ENCODE measurements around the gene SLC25A11.

Gene SLC25A11

DNA sequence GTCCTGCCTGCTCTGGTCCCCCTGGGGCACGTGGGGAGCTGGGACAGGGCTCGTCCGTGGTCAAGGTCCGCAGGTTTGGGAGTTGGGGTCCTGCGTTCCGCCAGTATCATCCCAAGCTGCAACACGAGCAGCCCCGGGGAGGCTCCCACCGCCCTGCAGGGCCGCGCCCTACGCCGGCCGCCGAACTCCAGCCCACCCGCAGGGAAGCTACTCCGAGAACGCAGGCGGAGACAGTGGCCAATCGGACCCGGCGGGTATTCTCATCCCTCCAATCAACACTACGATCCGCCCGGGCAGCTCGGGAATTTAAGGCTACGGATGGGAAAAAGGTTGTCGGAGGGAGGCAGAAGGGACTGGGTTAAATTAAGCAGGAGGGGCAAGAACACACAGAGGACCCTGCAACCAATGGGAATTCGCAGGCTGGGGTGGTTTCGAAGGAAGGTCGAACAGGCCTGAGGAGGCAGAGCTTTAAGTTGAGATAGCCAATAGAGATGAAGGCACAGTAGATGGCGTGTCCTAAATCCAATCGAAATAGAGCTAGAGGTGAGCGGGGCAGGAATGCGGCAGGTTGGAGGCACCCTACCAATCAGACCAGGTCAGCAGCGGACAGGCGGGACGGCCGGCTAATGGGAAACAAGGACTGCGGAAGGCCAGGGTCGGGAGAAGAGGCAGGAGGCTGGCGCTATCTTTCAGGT, 27.1 kb upstream of the SLC25A11 start:
- DNase-seq (ENCODE audit: low read depth): peak; percentile 83

DNA sequence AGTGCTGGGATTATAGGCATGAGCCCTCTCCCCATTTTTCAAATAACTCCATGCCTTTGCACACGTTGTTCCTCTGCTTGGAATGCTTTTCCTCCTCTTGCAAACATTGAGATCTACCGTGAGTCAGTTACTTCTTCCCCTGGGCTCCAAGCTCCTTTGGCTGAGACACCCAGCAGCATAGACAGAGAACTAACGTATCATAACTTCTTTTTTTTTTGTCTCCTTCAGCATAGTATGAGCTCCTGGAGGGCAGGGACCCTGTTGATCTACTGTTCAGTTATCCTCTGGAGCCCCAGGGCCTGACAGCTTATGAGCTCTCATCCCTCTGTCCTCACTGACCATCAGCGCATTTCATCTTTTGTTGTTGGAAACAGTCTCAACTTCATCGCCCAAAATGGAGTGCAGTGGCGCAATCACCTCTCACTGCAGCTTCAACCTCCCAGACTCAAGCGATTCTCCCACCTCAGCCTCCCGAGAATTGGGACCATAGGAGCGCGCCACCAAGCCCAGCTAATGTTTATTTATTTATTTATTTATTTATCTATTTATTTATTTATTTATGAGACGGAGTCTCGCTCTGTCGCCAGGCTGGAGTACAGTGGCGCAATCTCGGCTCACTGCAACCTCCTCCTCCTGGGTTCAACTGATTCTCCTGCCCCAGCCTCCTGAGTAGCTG, 25.6 kb upstream of the SLC25A11 start:
- no peak for DNase-seq (ENCODE audit: low read depth)

GRCh38 chr17:4960279-4960922, 20.6 kb upstream of the SLC25A11 start:
- no peak for DNase-seq (ENCODE audit: low read depth)

- no peak for DNase-seq (ENCODE audit: low read depth)
These were observed 19.6 kb upstream of the SLC25A11 start for GRCh38 chr17:4959261-4959965.

DNA sequence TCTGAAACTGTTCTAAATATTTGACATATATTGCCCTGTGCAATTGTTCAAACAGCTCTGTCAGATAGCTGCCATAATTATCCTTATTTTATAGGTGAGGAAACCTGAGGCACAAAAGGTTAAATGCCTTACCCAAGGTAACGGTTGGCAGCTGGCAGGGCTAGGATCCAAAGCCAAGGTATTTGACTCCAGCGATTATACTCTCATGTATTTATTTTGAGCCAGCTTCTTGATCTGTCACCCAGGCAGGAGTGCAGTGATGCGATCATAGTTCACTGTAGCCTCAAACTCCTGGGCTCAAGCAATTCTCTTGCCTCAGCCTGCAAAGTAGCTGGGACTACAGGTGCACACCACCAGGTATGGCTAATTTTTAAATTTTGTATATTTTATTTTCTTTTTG, 18.3 kb upstream of the SLC25A11 start:
- DNase-seq (ENCODE audit: low read depth): no peak

DNA sequence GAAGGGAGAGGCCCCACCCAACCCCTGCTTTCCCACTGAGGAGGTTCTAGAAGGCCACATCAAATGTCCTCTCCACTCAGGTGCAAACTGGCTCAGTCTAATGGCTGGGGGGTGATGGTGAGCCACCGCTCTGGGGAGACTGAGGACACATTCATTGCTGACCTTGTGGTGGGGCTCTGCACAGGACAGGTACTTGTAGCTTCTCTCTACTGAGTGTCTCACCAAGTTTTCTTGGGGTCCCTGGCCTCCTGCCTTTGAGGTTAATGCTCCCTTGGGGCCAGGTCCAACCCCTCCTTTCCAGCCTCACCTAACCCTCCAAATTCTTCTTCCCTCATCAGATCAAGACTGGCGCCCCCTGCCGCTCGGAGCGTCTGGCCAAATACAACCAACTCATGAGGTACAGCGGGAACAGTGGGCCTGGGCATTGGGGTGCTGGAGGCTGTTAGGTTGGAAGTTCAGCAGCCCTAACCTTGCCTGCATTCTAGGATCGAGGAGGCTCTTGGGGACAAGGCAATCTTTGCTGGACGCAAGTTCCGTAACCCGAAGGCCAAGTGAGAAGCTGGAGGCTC, 16.7 kb upstream of the SLC25A11 start:
- DNase-seq (ENCODE audit: low read depth): peak; percentile 23

- DNase-seq (ENCODE audit: low read depth): no peak
These were observed 15.2 kb upstream of the SLC25A11 start for GRCh38 chr17:4955091-4955490.

DNA sequence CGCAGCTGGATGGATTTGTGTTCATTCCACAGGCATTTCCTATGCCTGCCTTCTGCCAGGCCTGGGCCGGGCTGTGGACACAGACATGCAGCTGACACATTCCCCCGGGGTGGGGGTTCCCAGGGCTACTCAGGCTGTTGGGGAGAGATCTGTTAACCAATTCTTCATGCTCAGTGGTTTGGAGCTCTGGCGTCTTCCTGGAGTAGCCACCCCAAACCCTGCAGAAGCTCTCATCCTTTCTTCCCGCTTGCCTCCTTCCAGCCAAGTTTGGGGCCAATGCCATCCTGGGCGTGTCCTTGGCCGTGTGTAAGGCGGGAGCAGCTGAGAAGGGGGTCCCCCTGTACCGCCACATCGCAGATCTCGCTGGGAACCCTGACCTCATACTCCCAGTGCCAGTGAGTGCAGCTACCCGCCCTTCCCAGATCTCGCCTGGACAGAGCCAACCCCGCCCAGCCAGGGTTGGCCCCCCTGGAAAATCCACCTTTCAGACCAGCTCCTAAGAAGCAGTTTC, 13.7 kb upstream of the SLC25A11 start:
- no peak for DNase-seq (ENCODE audit: low read depth)

- DNase-seq (ENCODE audit: low read depth): no peak
These were observed 11.6 kb upstream of the SLC25A11 start for GRCh38 chr17:4951486-4951885.

DNA sequence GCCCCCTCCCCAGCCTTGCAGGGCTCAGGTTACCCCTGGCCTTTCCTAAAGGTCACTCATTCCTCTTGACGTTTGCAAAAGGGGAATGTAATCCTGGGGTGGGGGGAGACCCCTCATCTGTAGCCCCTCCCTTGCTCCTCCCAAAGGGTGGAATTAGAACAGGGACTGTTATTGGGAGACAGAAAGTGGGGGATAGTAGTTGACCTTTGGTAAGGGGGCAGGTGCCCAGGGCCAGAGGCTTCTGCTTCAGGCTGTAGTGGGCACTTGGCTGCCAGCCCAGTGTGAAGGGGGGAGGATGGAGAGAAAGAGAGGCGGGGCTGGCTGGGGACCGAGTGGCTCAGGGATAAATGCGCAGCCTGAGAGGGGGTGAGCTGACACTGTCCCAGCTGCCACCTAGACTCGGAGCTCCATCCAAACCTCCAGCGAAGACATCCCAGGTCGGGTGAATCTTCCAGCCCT, 10.9 kb upstream of the SLC25A11 start, which contains the start of gene ENO3:
Gene ENO3 (plus strand): TSS at position 374 of the 459 bp plus-strand sequence. CDS start 711 bp downstream, outside the sequence.
- DNase-seq (ENCODE audit: low read depth): no peak

DNA sequence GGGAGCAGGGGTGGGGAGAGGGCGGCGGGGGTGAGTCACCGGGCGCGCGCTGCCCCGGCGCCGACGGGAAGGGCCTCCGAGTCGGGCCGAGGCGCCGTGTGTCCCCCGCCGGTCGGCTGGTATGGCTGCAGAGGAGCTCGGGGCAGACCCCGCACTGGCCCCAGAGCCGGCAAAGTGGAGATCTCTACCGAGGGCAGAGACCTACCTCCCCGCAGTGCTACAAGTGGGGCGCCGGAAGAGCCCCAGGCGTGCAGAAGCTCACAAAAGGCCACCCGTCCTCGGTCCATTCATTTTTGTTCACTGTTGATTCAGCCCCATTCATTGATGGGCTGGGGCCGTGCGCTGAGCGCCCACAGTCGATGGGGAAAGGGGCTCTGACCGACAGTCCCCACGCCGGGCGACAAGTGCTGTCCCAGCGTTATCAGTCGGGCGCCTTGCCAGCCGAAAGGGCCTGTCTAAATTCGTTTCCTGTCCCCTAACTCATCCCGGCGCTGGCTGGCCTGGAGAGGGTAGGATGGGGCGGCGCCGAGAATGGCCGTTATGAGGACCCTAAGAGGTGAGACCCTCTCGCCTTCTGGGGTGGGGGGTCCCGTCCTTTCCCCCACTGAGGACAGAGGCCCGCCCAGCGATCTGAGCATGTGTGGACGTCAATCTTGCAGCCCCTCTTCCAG, 10.4 kb upstream of the SLC25A11 start:
- peak; percentile 23 for DNase-seq (ENCODE audit: low read depth)

- DNase-seq (ENCODE audit: low read depth): peak; percentile 63
These were observed 9.7 kb upstream of the SLC25A11 start for GRCh38 chr17:4949321-4950074.

DNA sequence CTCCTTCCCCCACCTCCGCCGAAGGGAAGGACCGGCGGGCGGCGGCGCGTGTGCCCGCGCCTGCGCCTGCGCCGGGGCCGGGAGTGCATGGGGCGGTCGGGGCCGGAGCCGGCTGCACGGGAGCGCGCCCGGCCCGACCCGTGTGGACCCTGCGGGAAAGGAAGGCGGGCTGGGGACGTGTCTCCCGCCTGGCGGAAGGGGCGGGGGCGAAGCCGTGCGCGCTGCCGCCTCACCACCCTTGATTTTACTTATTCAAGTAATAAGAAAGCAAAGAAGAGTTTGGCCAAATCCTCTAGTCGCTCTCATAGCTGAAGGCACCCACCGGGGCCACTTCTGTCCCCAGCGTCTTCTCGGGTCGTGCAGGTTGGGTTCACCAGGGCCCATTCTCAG, 9.1 kb upstream of the SLC25A11 start:
- peak; percentile 67 for DNase-seq (ENCODE audit: low read depth)

- peak; percentile 85 for DNase-seq (ENCODE audit: low read depth)
These were observed 8.5 kb upstream of the SLC25A11 start, which contains the start of gene PFN1 for GRCh38 chr17:4948166-4948930. Gene PFN1, minus strand, starts transcription at chr17:4948530. Its CDS starts 136 bp downstream, at chr17:4948394.

DNA sequence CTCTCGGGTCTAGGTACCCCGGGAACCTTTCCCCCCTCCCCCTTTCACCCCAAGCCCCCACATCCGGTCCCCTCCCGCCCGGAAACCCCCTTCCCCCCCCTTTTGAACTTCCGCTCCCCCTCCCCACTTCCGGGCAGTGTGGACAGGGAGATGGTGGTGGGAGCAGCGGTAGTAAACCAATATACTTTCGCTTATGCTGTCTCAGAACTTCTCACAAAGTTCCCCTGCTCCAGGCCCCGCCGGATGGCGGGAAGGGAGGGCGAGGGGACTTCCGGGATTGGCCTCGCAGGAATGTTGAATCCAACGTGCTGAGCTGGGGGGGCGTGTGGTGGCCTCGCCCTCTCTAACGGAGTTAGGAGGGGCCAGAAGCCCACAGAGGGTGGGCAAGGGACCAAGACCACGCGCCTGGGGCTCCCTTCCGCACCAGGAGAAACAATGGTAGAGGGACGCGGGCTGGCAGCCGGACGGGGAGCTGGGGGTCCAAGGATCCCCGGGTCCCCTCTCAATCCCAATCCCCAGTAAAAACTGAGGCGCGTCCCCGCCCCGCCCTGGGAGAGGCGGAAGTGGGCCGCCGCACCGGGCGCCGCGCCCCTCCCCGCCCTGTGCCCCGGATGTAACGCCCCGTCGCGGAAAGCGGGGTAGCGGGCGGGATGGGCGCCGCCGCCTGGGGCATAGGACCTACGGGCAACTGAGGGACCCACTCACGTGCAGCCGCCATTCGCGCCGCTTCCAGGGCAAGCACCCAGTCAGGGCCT, 7.7 kb upstream of the SLC25A11 start:
- DNase-seq (ENCODE audit: low read depth): peak; percentile 49

GRCh38 chr17:4947010-4947410, 7.2 kb upstream of the SLC25A11 start:
- no peak for DNase-seq (ENCODE audit: low read depth)

DNA sequence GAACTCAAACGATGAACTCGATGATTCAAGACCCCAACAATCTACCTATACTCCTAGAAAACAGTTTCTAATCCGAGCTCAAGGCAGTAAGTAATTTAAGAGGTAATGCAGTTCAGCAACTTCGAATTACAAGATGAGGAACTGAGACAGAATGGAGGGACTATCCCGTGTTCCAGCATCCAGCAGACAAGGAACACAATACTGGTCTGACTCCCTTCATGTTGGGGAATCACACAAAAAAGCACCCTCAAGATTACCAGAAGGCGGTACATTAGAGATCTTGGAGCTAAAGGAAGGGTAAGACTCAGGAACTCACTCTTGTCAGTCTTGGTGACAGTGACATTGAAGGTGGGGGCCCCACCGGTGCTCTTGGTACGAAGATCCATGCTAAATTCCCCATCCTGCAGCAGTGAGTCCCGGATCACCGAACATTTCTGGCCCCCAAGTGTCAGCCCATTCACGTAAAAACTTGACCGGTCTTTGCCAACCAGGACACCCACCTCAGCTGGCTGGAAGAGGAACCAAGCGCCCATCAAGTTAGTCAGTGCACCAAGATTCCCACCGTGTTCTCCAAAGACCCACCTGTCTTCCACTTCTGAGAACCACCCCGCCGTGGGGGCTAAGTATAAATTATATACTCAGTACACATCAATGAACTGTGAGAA, 6.6 kb upstream of the SLC25A11 start:
- DNase-seq (ENCODE audit: low read depth): no peak

DNA sequence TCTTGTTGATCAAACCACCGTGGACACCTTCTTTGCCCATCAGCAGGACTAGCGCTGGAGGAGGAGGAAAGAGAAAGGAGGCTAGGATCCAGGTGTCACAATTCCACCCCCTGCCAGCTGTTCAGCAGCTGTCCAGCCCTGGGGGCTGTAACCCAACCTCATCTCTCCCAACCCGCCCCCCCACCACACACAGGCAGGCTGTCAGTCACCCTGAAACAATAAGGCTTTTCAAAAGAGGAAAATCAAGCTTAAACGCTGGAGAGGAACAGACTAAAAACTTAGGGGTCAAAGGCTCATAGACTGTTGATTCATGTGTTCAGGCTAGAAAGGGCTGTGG, 6.1 kb upstream of the SLC25A11 start:
- no peak for DNase-seq (ENCODE audit: low read depth)
